Keratinocyte (primary cell): ENCODE data around the gene HCN2.

ENCODE experiments used
- CTCF ChIP-seq, 3 experiments: IDR thresholded peaks in 1 of 3; conservative IDR thresholded peaks in 1 of 3; optimal IDR thresholded peaks in 1 of 3; 2 replicates in 2 of 3; 3 replicates in 1 of 3; pipeline versions ENCODE3 to v1.5.1; 2011; ENCODE audit warnings: low read length in 3 of 3, mild to moderate bottlenecking in 3 of 3, moderate library complexity in 2 of 3, control low read depth in 1 of 3, inconsistent platforms in 1 of 3; ENCODE audit not compliant: insufficient read depth in 2 of 3; ENCODE audit errors: extremely low read depth in 1 of 3
- EZH2 ChIP-seq: IDR thresholded peaks from one replicate; pipeline ENCODE4 v1.6.1; 2012; ENCODE audit warnings: inconsistent platforms, mild to moderate bottlenecking, low read length, moderate library complexity

- TF ChIP-seq CTCF (optimal IDR thresholded peaks at IDR 0.05 in 1 of 3, IDR thresholded peaks at IDR 0.05 in 1 of 3, conservative IDR thresholded peaks at IDR 0.05 in 1 of 3; ENCODE audit: extremely low read depth in 1 of 3, insufficient read depth in 2 of 3, low read length in 3 of 3) (no peak), EZH2 (no peak)
Measured at GRCh38 chr19:633068-633785, 43.5 kb downstream of the HCN2 start, which contains the start of gene POLRMT.
